ENCODE data around the gene PARD3.

- TF ChIP-seq CTCF (IDR thresholded peaks at IDR 0.05; ENCODE audit: low read depth, low read length, poor library complexity, severe bottlenecking), result no peak
- no peak for TF ChIP-seq EZH2phosphoT487 (IDR thresholded peaks at IDR 0.05; ENCODE audit: borderline replicate concordance, low read length)
Measured at GRCh38 chr10:34426041-34426440, 389.1 kb downstream of the PARD3 start.
